HG03565 (cell line): ENCODE data around the gene HSPA4.
"Not testable (repeated sequence)": the region's sequence is repeated elsewhere in the genome, so short reads cannot be mapped to it uniquely, and the experiment has no call there.

Experiments used
- ATAC-seq: cut with Tn5 transposase; IDR thresholded peaks from one replicate; pipeline ENCODE4 v1.9.1; 2021; ENCODE audit warnings: mild to moderate bottlenecking, moderate library complexity; ENCODE audit not compliant: unreplicated experiment

HSPA4 gene

GRCh38 chr5:133051542-133052316 lies at the start of gene HSPA4:
HSPA4 (plus strand) TSS chr5:133052013; CDS start chr5:133052251, 238 bp downstream.
- ATAC-seq: peak; percentile 83

- no peak for ATAC-seq
Observed at GRCh38 chr5:133006653-133007052, 45.2 kb upstream of the HSPA4 start.

- not testable (repeated sequence) for ATAC-seq
Observed at GRCh38 chr5:133008455-133008854, 43.4 kb upstream of the HSPA4 start.

- ATAC-seq: no peak
Observed at GRCh38 chr5:133015466-133015865, 36.3 kb upstream of the HSPA4 start.

- ATAC-seq: no peak
Observed at GRCh38 chr5:133017964-133018363, 33.8 kb upstream of the HSPA4 start.

GRCh38 chr5:133019471-133019870 lies 32.3 kb upstream of the HSPA4 start:
- not testable (repeated sequence) for ATAC-seq

- peak; percentile 96 for ATAC-seq
Observed at GRCh38 chr5:133025804-133026663, 25.8 kb upstream of the HSPA4 start, which contains the start of gene ZCCHC10. ZCCHC10 (minus strand) TSS chr5:133026549; CDS start chr5:133026537, 12 bp downstream.

- no peak for ATAC-seq
Observed at GRCh38 chr5:133026664-133027153, 25.1 kb upstream of the HSPA4 start.

- no peak for ATAC-seq
Observed at GRCh38 chr5:133029416-133029815, 22.4 kb upstream of the HSPA4 start.

- no peak for ATAC-seq
Observed at GRCh38 chr5:133030343-133031005, 21.3 kb upstream of the HSPA4 start.

GRCh38 chr5:133032852-133033742 lies 18.7 kb upstream of the HSPA4 start:
- no peak for ATAC-seq

- no peak for ATAC-seq
Observed at GRCh38 chr5:133034064-133034463, 17.7 kb upstream of the HSPA4 start.

- no peak for ATAC-seq
Observed at GRCh38 chr5:133035224-133035623, 16.6 kb upstream of the HSPA4 start.

- ATAC-seq: not testable (repeated sequence)
Observed at GRCh38 chr5:133036677-133037076, 15.1 kb upstream of the HSPA4 start.

GRCh38 chr5:133041157-133041784 lies 10.5 kb upstream of the HSPA4 start:
- no peak for ATAC-seq

- no peak for ATAC-seq
Observed at GRCh38 chr5:133041910-133042309, 9.9 kb upstream of the HSPA4 start.

- not testable (repeated sequence) for ATAC-seq
Observed at GRCh38 chr5:133046560-133046959, 5.3 kb upstream of the HSPA4 start.

- ATAC-seq: no peak
Observed at GRCh38 chr5:133047404-133047803, 4.4 kb upstream of the HSPA4 start.

- ATAC-seq: no peak
Observed at GRCh38 chr5:133048993-133049725, 2.7 kb upstream of the HSPA4 start.
